GM21723 (cell line): ENCODE results near the gene C1QA.
"Not testable (repeated sequence)": the region's sequence is repeated elsewhere in the genome, so short reads cannot be mapped to it uniquely, and the experiment has no call there.

Experiments used
- ATAC-seq: cut with Tn5 transposase; IDR thresholded peaks from one replicate; pipeline ENCODE4 v1.9.1; 2021; ENCODE audit warnings: mild to moderate bottlenecking, moderate library complexity; ENCODE audit not compliant: unreplicated experiment

C1QA gene

GRCh38 chr1:22671999-22672398, 35.6 kb downstream of the C1QA start:
- no peak for ATAC-seq

GRCh38 chr1:22673486-22674409, 37.3 kb downstream of the C1QA start:
- no peak for ATAC-seq

GRCh38 chr1:22674410-22674749, 38.0 kb downstream of the C1QA start:
- no peak for ATAC-seq

GRCh38 chr1:22676151-22676550, 39.7 kb downstream of the C1QA start:
- ATAC-seq = not testable (repeated sequence)

- ATAC-seq = no peak
Observed at GRCh38 chr1:22676916-22677583, 40.6 kb downstream of the C1QA start.

- no peak for ATAC-seq
Observed at GRCh38 chr1:22677931-22678896, 41.8 kb downstream of the C1QA start.

GRCh38 chr1:22680726-22681125, 44.3 kb downstream of the C1QA start:
- ATAC-seq = no peak

GRCh38 chr1:22681556-22682276, 45.3 kb downstream of the C1QA start:
- ATAC-seq = no peak

- no peak for ATAC-seq
Observed at GRCh38 chr1:22683547-22683946, 47.1 kb downstream of the C1QA start.

GRCh38 chr1:22685591-22686059, 49.2 kb downstream of the C1QA start:
- ATAC-seq = no peak

GRCh38 chr1:22687191-22687590, 50.8 kb downstream of the C1QA start:
- no peak for ATAC-seq

GRCh38 chr1:22688466-22688865, 52.0 kb downstream of the C1QA start:
- ATAC-seq = no peak
